Neuron (in vitro differentiated cells): ENCODE data around the gene TUBB2A.

Source experiments
- H2AFZ ChIP-seq: one replicate; pipeline ENCODE4 v1.6.1; 2013; ENCODE audit warnings: low read depth, mild to moderate bottlenecking, inconsistent platforms, low read length, moderate library complexity
- H3K27me3 ChIP-seq: one replicate; pipeline ENCODE4 v1.6.1; 2013; ENCODE audit warnings: low read length; ENCODE audit not compliant: insufficient read depth
- H3K36me3 ChIP-seq: one replicate; pipeline ENCODE4 v1.6.1; 2013; ENCODE audit warnings: low read length; ENCODE audit not compliant: insufficient read depth
- H3K4me1 ChIP-seq: one replicate; pipeline ENCODE4 v1.6.1; 2013; ENCODE audit warnings: low read length; ENCODE audit not compliant: insufficient read depth
- H3K4me3 ChIP-seq: 2 replicates; pipeline ENCODE4 v1.5.1; 2013; ENCODE audit warnings: mild to moderate bottlenecking, low read length, moderate library complexity
- H3K9me3 ChIP-seq: one replicate; pipeline ENCODE4 v1.6.1; 2013; ENCODE audit warnings: low read length

The TUBB2A gene

GRCh38 chr6:3118353-3119039, 38.8 kb downstream of the TUBB2A start, which contains the start of gene BPHL:
BPHL (plus strand) TSS chr6:3118711; CDS start chr6:3118741, 30 bp downstream.
- Histone ChIP-seq H3K36me3 (peaks cover 7% of the 10 kb centered on the region), H3K4me3 (peak within 1 kb of the TSS; percentile 83), H2AFZ (peak within 1 kb of the TSS; percentile 97), H3K27me3 (no peaks in the 10 kb centered on the region), H3K9me3 (no peaks in the 10 kb centered on the region), H3K4me1 (peaks cover 21% of the 10 kb centered on the region)

- Histone ChIP-seq H3K9me3 (no peaks in the 10 kb centered on the region), H3K4me1 (peaks cover 21% of the 10 kb centered on the region), H3K36me3 (peaks cover 9% of the 10 kb centered on the region), H2AFZ (peak overlapping the region; percentile 97), H3K4me3 (peak overlapping the region; percentile 83), H3K27me3 (no peaks in the 10 kb centered on the region)
Measured at GRCh38 chr6:3117912-3118352, 39.4 kb downstream of the TUBB2A start.

GRCh38 chr6:3114377-3114776, 43.0 kb downstream of the TUBB2A start:
- no peak overlapping the region for H2AFZ ChIP-seq
- H3K4me3 ChIP-seq: no peak overlapping the region
- peaks cover 15% of the 10 kb centered on the region for H3K4me1 ChIP-seq
- H3K36me3 ChIP-seq: peaks cover 14% of the 10 kb centered on the region
- H3K27me3 ChIP-seq: no peaks in the 10 kb centered on the region
- no peaks in the 10 kb centered on the region for H3K9me3 ChIP-seq

GRCh38 chr6:3109761-3110160, 47.6 kb downstream of the TUBB2A start:
- H2AFZ ChIP-seq: no peak overlapping the region
- H3K36me3 ChIP-seq: peaks cover 35% of the 10 kb centered on the region
- no peak overlapping the region for H3K4me3 ChIP-seq
- H3K27me3 ChIP-seq: no peaks in the 10 kb centered on the region
- H3K4me1 ChIP-seq: no peaks in the 10 kb centered on the region
- no peaks in the 10 kb centered on the region for H3K9me3 ChIP-seq

GRCh38 chr6:3108746-3109414, 48.5 kb downstream of the TUBB2A start:
- H2AFZ ChIP-seq: no peak overlapping the region
- no peaks in the 10 kb centered on the region for H3K27me3 ChIP-seq
- no peaks in the 10 kb centered on the region for H3K4me1 ChIP-seq
- no peak overlapping the region for H3K4me3 ChIP-seq
- H3K9me3 ChIP-seq: no peaks in the 10 kb centered on the region
- H3K36me3 ChIP-seq: peaks cover 43% of the 10 kb centered on the region
